ELF-1 (cell line): ENCODE results near the gene TENT4A.

ENCODE experiments used
- DNase-seq: peaks from one replicate; pipeline ENCODE4 v3.0.0-alpha.2; 2016; ENCODE audit warnings: low read depth, low spot score

Gene TENT4A

DNA sequence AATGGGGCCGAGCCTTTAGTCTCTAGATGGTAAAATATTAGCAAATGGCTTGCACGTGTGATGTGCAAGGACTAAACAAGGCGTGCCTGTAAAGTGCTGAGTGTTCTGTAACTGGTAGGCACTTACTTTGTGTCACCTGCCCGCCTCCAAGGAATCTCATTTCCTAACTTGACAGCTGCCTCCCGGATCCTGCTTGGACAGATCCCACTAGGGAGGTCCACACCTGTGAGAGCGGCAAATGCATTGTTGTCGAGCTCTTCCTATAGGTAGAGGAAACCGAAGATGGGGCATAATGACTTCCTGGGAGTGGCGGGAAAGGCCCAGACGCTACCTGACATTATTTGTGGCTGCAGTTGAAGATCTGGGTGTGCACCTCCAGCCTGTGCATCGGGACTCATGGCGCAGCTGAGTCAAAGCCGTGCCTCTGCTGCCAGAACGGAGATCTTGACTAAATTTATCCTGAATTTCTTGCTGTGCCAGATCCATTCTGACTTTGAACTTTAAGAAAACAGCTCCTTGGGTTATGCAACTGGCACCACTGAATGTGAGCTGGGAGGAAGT lies 79.8 kb downstream of the TENT4A start:
- DNase-seq, result no peak

DNA sequence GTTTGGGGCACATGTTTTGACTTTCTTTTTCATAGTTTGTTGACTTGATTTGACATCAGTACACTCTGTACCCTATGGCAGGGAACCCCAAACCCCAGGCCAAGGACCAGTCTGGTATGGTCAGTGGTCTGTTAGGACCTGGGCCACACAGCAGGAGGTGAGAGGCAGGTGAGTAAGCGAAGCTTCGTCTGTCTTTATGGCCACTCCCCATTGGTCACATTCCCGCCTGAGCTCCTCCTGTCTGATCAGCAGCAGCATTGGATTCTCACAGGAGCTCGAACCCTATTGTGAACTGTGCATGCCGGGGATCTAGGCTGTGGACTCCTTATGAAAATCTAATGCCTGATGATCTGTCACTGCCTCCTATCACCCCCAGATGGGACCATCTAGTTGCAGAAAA lies 88.0 kb downstream of the TENT4A start:
- DNase-seq, result no peak

DNA sequence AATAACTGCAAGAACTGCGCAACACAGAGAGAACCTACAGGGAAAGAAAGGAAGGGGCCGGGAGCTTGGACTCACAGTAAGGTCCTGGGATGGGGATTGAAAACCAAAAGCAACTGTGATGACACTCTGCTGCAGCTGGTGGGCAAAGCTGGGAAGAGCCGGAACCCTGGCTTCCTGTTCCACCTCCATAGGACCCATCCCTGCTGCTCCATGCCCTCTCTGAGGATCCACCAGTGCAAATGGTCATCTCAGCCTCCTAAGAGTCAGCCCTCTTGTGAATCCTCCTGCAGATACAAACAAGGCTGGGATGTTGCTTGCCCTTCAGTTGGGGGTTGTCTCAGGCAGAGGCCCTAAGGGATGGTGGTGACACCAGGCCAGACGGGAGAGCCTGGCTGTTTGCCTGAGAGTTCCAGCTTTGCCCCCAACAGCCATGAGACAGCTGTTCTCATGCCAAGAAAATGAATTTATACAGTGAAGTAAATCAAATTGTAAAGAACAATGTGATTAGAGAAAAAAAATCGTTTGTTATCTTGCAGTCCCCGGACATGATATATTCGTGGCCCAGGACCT lies 90.8 kb downstream of the TENT4A start:
- DNase-seq, result no peak

DNA sequence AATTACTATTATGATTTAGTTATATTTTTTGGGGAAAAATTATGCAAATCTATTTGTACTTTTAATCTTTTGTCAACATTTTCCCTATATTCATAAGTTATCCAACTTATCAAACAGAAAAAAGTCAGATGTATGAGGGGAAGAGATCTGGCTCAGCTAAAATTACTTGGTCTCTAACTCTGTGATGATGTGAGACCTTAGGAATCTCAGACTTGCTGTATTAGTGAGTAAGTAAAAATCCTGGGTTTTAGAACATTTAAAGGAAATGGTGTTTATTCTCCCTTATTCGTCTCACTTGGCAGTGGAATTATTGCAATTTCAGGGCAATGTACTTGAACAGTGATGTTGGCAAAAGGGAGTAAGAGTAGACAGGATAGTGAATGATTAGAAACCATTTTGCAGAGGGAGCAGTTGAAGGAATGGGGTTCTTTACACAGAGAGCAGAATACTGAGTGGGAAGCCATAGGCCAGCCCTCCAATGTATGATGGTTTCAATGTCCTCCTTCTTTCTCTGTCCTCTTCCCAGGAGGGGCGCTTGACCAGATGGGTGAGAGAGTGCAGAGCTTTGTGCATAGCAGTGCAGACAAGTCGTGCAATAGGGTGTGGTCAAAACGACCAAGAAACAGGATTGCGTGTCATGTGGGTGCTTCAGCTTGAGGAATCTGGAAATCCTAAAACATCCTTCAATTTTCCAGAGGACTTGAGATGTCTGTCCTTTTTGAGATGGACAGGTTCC lies 91.7 kb downstream of the TENT4A start:
- DNase-seq, result no peak

DNA sequence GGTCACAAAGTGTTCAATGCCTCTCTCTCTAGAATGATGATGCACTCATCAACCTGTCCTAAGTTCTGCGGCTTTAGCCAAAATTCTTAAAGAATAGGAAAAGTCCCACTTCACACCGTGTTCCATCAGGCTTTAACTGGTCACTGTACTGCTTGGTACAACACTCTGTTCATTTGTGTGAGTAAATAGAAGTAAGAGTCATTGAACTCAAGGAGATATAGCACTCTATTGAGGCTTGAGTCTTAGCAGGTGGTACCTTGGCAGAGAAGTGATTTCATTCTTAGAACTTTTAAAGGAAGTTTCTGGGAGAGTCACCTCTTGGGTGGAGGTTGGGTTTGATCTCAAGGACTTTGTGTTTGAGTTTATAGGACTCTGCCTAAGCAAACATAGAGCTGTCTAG lies 92.6 kb downstream of the TENT4A start:
- no peak for DNase-seq
